GM12874 (cell line): ENCODE measurements around the gene TRERF1.

Experiments used
- CTCF ChIP-seq: IDR thresholded peaks from 2 replicates; pipeline ENCODE4 v1.5.1; 2011; ENCODE audit warnings: low read depth, mild to moderate bottlenecking, control low read depth, low read length, moderate library complexity; ENCODE audit not compliant: insufficient read depth

The TRERF1 gene

GRCh38 chr6:42251500-42251899, 200.2 kb downstream of the TRERF1 start:
- no peak for TF ChIP-seq CTCF

GRCh38 chr6:42250274-42250931, 201.3 kb downstream of the TRERF1 start:
- TF ChIP-seq CTCF: no peak

- TF ChIP-seq CTCF: no peak
Observed at GRCh38 chr6:42249279-42249678, 202.4 kb downstream of the TRERF1 start.

- TF ChIP-seq CTCF: no peak
Observed at GRCh38 chr6:42243046-42243445, 208.7 kb downstream of the TRERF1 start.

GRCh38 chr6:42241915-42242314, 209.8 kb downstream of the TRERF1 start:
- TF ChIP-seq CTCF: no peak

GRCh38 chr6:42239736-42240375, 211.9 kb downstream of the TRERF1 start:
- TF ChIP-seq CTCF: no peak

GRCh38 chr6:42239333-42239732, 212.4 kb downstream of the TRERF1 start:
- TF ChIP-seq CTCF: no peak
